RWPE1 (cell line): ENCODE results near the gene PANK4.

Experiments used
- CTCF ChIA-PET: fragments of 350-600 bp; sonication (Branson Sonifier 250); formaldehyde crosslinking; extraction: SDS; loops from one replicate; lab custom pipeline; 2021; lab: Yijun Ruan, JAX
- POLR2A ChIA-PET: fragments of 400-600 bp; formaldehyde crosslinking; extraction: SDS; loops from one replicate; lab custom pipeline; 2020; ENCODE audit warnings: antibody characterized with exemption; ENCODE audit not compliant: low non-redundant PET; lab: Yijun Ruan, JAX
- DNase-seq: peaks from one replicate; pipeline ENCODE4 v3.0.0; 2012; ENCODE audit warnings: low spot score
- H3K27ac ChIP-seq: fragments of 450-650 bp; 2 replicates; pipeline ENCODE4 v1.5.1; 2017
- CTCF ChIP-seq: fragments of 450-650 bp; conservative IDR thresholded peaks from 2 replicates; pipeline ENCODE4 v1.5.1; 2017; ENCODE audit warnings: low read depth, mild to moderate bottlenecking

Gene PANK4

DNA sequence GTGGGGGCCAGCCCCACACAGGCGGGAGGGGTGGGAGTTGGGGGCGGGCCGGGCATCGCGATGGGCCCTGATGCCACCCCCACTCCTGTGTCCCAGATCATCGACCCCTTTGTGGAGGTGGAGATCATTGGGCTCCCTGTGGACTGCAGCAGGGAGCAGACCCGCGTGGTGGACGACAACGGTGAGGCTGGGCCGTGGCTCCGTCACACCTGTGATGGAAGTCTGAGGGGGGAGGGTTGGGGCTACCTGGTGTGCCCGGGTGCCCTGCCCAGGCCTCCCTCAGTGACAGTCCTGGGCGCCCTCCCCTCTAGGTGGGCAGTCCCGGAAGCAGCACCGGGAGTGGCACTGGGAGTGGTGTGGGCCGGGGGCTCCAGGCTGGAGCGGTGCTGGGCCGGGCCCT lies 27.7 kb downstream of the PANK4 start:
- POLR2A ChIA-PET = interaction anchor here (0.6 kb wide), 1 partner anchor 70 kb away, joined by 3 read pairs; no protein-coding TSS in a partner anchor
- DNase-seq = no peak
- CTCF ChIA-PET = no interaction called here
- peak overlapping the region; percentile 72 for H3K27ac ChIP-seq
- TF ChIP-seq CTCF = no peak

GRCh38 chr1:2497891-2498290 lies 28.5 kb downstream of the PANK4 start:
- CTCF ChIA-PET = interaction anchor here (0.6 kb wide), 1 partner anchor 89 kb away, joined by 5 read pairs; no protein-coding TSS in a partner anchor
- POLR2A ChIA-PET = no interaction called here
- H3K27ac ChIP-seq = peak overlapping the region; percentile 72
- TF ChIP-seq CTCF = no peak
- DNase-seq = no peak

DNA sequence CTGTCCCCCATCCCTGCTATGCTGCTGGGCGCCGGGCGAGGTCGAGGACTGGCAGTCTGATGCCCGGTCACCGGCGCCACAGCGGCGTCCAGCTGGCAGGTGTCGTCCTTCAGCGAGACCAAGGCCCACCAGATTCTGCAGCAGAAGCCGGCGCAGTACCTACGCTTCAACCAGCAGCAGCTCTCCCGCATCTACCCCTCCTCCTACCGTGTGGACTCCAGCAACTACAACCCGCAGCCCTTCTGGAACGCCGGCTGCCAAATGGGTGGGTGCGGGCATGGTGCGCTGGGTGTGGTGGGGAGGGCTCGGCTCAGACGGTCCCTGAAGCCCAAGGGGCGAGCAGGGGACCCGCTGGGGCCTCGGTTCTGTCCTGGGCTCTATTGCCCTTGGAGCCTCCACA lies 29.6 kb downstream of the PANK4 start:
- CTCF ChIA-PET = interaction anchor here (0.8 kb wide), 1 partner anchor 82 kb away, joined by 3 read pairs; no protein-coding TSS in a partner anchor

DNA sequence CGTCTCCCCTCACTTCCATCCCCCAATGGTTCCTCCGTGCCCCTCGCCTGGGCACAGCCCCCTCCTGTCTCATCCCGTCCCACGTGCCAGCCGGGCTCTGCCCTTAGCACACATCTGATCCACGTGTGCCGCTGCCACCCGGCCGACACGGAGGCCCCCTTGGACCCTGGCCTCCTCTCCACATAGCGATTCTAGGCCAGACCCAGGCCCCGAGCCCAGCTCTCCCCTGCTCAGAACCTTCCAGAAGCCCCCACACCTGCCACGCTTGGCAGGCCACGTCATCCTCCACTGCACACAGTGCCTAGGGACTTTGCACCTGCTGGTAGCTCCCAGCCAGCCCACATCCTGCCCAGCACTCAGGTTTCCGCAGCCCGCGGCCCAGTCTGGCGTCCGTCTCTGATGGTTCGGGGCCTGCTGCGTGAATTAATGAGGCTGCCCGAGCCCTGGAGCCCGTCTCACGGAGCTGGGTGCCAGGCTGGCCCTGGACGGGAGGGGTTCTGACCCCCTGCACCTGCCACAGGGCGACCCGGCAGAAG lies 30.2 kb downstream of the PANK4 start:
- TF ChIP-seq CTCF = no peak
- POLR2A ChIA-PET = no interaction called here
- H3K27ac ChIP-seq = peak overlapping the region; percentile 89; the same call in 1 of the 2 replicates
- DNase-seq = no peak
- CTCF ChIA-PET = no interaction called here

More for the DNA sequence above, 29.6 kb downstream of the PANK4 start:
- POLR2A ChIA-PET = no interaction called here
- no peak for TF ChIP-seq CTCF
- 0 out of 2 replicates have a peak overlapping the region, but pooled peaks have one; percentile 72 for H3K27ac ChIP-seq
- no peak for DNase-seq

GRCh38 chr1:2495546-2495945 lies 30.9 kb downstream of the PANK4 start:
- no peak for DNase-seq
- CTCF ChIA-PET = interaction anchor here (0.6 kb wide), 1 partner anchor 68 kb away, joined by 5 read pairs; no protein-coding TSS in a partner anchor
- H3K27ac ChIP-seq = peak overlapping the region; percentile 89
- POLR2A ChIA-PET = no interaction called here
- TF ChIP-seq CTCF = no peak

- ChIA-PET POLR2A (no interaction called here), CTCF (interaction anchor here (0.6 kb wide), 1 partner anchor 68 kb away, joined by 5 read pairs; no protein-coding TSS in a partner anchor)
- no peak for DNase-seq
- peak overlapping the region; percentile 89 for H3K27ac ChIP-seq
- TF ChIP-seq CTCF = no peak
Observed at GRCh38 chr1:2495026-2495425, 31.4 kb downstream of the PANK4 start.
